K562 (cell line): ENCODE data around the gene SLC12A4.

Source experiments
- ARHGAP35 ChIP-seq: fragments of 450-650 bp; IDR thresholded peaks from 2 replicates; pipeline ENCODE4 v1.6.1; 2018; ENCODE audit not compliant: partially characterized antibody
- CTCF ChIP-seq, 3 experiments: IDR thresholded peaks in 2 of 3; conservative IDR thresholded peaks in 1 of 3; 2 replicates each; pipeline ENCODE4 v1.5.1; 2011 to 2012; ENCODE audit warnings: low read length in 3 of 3, mild to moderate bottlenecking in 3 of 3, control low read depth in 2 of 3, improper control_type of control experiment in 1 of 3, inconsistent platforms in 1 of 3, low read depth in 1 of 3, mixed read lengths in 1 of 3, moderate library complexity in 1 of 3; ENCODE audit not compliant: insufficient read depth in 2 of 3
- PHF20 ChIP-seq: fragments of 450-650 bp; IDR thresholded peaks from 2 replicates; pipeline ENCODE4 v1.6.1; 2018; ENCODE audit not compliant: partially characterized antibody
- PHF8 ChIP-seq: fragments of 200-600 bp; sonication (generic); IDR thresholded peaks from 2 replicates; pipeline ENCODE4 v1.6.1; 2012; ENCODE audit warnings: mixed run types, mild to moderate bottlenecking, inconsistent platforms, low read length, moderate library complexity, borderline replicate concordance
- SREBF2 ChIP-seq: sonication (generic); formaldehyde crosslinking; IDR thresholded peaks from 2 replicates; pipeline ENCODE4 v1.4.0; 2020; ENCODE audit warnings: mild to moderate bottlenecking, missing genetic modification reagents
- ZKSCAN3 ChIP-seq: fragments of 250-450 bp; sonication (Bioruptor Pico); IDR thresholded peaks from 2 replicates; pipeline ENCODE4 v1.4.0; 2020
- ZKSCAN8 ChIP-seq: fragments of 200-800 bp; sonication (Bioruptor generic); IDR thresholded peaks from 2 replicates; pipeline ENCODE4 v1.6.1; 2016; ENCODE audit warnings: missing genetic modification characterization, missing compliant biosample characterization
- ZNF79 ChIP-seq: fragments of 250-450 bp; sonication (Bioruptor Pico); IDR thresholded peaks from 2 replicates; pipeline ENCODE4 v1.4.0; 2020; ENCODE audit warnings: low read depth, mild to moderate bottlenecking, moderate library complexity
- TF ChIP-seq, protein P1 (sequence below): sonication (generic); formaldehyde crosslinking; IDR thresholded peaks from 2 replicates; pipeline ENCODE4 v1.8.1; 2023; ENCODE audit warnings: mild to moderate bottlenecking, missing genetic modification reagents

DNA sequence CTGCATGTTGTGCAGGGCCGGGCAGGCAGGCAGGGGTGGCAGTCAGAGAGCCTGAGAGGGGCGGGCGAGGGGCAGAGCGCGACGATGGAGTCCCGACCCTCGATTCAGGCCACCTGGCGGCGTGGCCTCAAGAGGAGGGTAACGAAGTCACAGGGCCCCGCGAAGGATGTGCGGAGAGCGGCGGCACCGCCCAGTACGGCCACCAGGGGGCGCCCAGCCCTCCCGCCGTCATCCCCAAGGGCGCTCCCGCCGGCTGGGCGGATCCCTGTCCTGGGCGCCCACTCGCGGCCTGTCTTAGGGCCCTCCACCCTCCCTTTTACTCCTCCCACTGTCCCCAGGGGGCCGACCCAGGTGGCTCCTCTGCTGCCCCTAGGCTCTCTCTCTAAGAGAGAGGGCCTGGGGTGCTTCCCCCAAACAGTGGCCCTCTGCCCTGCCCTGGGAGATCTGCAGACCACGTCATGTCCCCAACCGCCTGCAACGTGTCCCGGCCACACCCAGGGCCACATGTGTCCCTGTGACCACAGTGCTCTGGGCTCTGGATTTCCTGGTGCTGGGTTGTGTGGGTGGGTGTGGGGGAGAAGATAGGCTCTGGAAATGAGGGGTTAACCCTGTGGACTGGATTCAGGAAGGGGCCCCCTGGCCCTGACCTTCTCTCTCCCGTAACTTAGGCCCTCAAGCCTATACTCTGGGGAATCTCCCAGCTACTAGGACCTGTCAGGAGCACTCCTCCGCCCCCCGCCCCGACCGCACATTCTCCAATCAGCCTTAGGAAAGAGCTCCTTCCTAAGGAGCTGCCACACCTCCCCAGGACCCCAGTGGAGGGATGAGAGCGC is 25.0 kb upstream of the SLC12A4 start:
- no peak for TF ChIP-seq ARHGAP35
- no peak for TF ChIP-seq ZKSCAN8
- no peak for TF ChIP-seq ZNF79 (CRISPR knock-in tag)
- TF ChIP-seq ZKSCAN3 (CRISPR knock-in tag) = no peak
- TF ChIP-seq PHF8 = peak; percentile 73; the same call in 1 of the 2 replicates
- TF ChIP-seq, protein P1, sequence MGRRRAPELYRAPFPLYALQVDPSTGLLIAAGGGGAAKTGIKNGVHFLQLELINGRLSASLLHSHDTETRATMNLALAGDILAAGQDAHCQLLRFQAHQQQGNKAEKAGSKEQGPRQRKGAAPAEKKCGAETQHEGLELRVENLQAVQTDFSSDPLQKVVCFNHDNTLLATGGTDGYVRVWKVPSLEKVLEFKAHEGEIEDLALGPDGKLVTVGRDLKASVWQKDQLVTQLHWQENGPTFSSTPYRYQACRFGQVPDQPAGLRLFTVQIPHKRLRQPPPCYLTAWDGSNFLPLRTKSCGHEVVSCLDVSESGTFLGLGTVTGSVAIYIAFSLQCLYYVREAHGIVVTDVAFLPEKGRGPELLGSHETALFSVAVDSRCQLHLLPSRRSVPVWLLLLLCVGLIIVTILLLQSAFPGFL (CRISPR knock-in tag) = no peak
- TF ChIP-seq SREBF2 = no peak
- TF ChIP-seq PHF20 = peak; percentile 58
- TF ChIP-seq CTCF (IDR thresholded peaks at IDR 0.05 in 2 of 3, conservative IDR thresholded peaks at IDR 0.05 in 1 of 3; ENCODE audit: insufficient read depth in 2 of 3, low read depth in 1 of 3, low read length in 3 of 3) = peak; percentile 93 to 98 (median 97)
